Measurements from ENCODE around the gene PDE6G.

PDE6G gene

GRCh38 chr17:81665205-81666091 is 9.1 kb upstream of the PDE6G start:
- Histone ChIP-seq H4K20me1 (ENCODE audit: insufficient read depth, low read length) (no peaks in the 10 kb centered on the region), H3K4me2 (ENCODE audit: low read length) (peak overlapping the region; percentile 93), H3K27ac (ENCODE audit: low read length) (peak overlapping the region; percentile 67), H3K4me1 (ENCODE audit: low read length) (peaks cover 22% of the 10 kb centered on the region), H3K4me3 (ENCODE audit: low read length) (peak overlapping the region; percentile 96), H3K36me3 (replicated peaks; ENCODE audit: low read depth, low read length) (peaks cover 30% of the 10 kb centered on the region), H3K9ac (ENCODE audit: low read length) (peak overlapping the region; percentile 94), H3K79me2 (ENCODE audit: low read length) (peaks cover 42% of the 10 kb centered on the region), H3K9me3 (ENCODE audit: insufficient read depth, low read length) (no peaks in the 10 kb centered on the region), H3K27me3 (ENCODE audit: low read depth, low read length) (no peaks in the 10 kb centered on the region), H2AFZ (ENCODE audit: low read depth, low read length) (no peak overlapping the region)
- TF ChIP-seq CTCF (IDR thresholded peaks at IDR 0.05; ENCODE audit: low read depth, low read length) (no peak), EZH2phosphoT487 (IDR thresholded peaks at IDR 0.05; ENCODE audit: low read depth) (no peak)

- H3K4me2 ChIP-seq (ENCODE audit: low read length) = no peak overlapping the region
- TF ChIP-seq EZH2phosphoT487 (IDR thresholded peaks at IDR 0.05; ENCODE audit: low read depth) (no peak), CTCF (IDR thresholded peaks at IDR 0.05; ENCODE audit: low read depth, low read length) (no peak)
- H3K4me3 ChIP-seq (ENCODE audit: low read length) = no peak overlapping the region
- no peak overlapping the region for H3K27ac ChIP-seq (ENCODE audit: low read length)
- H3K4me1 ChIP-seq (ENCODE audit: low read length) = peaks cover 25% of the 10 kb centered on the region
- no peaks in the 10 kb centered on the region for H3K27me3 ChIP-seq (ENCODE audit: low read depth, low read length)
- peaks cover 23% of the 10 kb centered on the region for H3K36me3 ChIP-seq (replicated peaks; ENCODE audit: low read depth, low read length)
- H3K79me2 ChIP-seq (ENCODE audit: low read length) = peaks cover 39% of the 10 kb centered on the region
- no peak overlapping the region for H2AFZ ChIP-seq (ENCODE audit: low read depth, low read length)
- no peak overlapping the region for H3K9ac ChIP-seq (ENCODE audit: low read length)
- H4K20me1 ChIP-seq (ENCODE audit: insufficient read depth, low read length) = no peaks in the 10 kb centered on the region
- no peaks in the 10 kb centered on the region for H3K9me3 ChIP-seq (ENCODE audit: insufficient read depth, low read length)
These were observed 7.7 kb upstream of the PDE6G start for GRCh38 chr17:81664051-81664470.

- peaks cover 12% of the 10 kb centered on the region for H3K36me3 ChIP-seq (replicated peaks; ENCODE audit: low read depth, low read length)
- no peak overlapping the region for H3K27ac ChIP-seq (ENCODE audit: low read length)
- H3K9me3 ChIP-seq (ENCODE audit: insufficient read depth, low read length) = no peaks in the 10 kb centered on the region
- no peak overlapping the region for H3K4me2 ChIP-seq (ENCODE audit: low read length)
- no peak overlapping the region for H3K4me3 ChIP-seq (ENCODE audit: low read length)
- no peaks in the 10 kb centered on the region for H4K20me1 ChIP-seq (ENCODE audit: insufficient read depth, low read length)
- H3K79me2 ChIP-seq (ENCODE audit: low read length) = peaks cover 22% of the 10 kb centered on the region
- H3K9ac ChIP-seq (ENCODE audit: low read length) = no peak overlapping the region
- H2AFZ ChIP-seq (ENCODE audit: low read depth, low read length) = no peak overlapping the region
- TF ChIP-seq CTCF (IDR thresholded peaks at IDR 0.05; ENCODE audit: low read depth, low read length) (no peak), EZH2phosphoT487 (IDR thresholded peaks at IDR 0.05; ENCODE audit: low read depth) (no peak)
- no peaks in the 10 kb centered on the region for H3K27me3 ChIP-seq (ENCODE audit: low read depth, low read length)
- peaks cover 18% of the 10 kb centered on the region for H3K4me1 ChIP-seq (ENCODE audit: low read length)
These were observed 5.7 kb upstream of the PDE6G start for GRCh38 chr17:81662002-81662401.

- peaks cover 12% of the 10 kb centered on the region for H3K36me3 ChIP-seq (replicated peaks; ENCODE audit: low read depth, low read length)
- H3K4me3 ChIP-seq (ENCODE audit: low read length) = no peak overlapping the region
- no peak for TF ChIP-seq CTCF (IDR thresholded peaks at IDR 0.05; ENCODE audit: low read depth, low read length)
- TF ChIP-seq EZH2phosphoT487 (IDR thresholded peaks at IDR 0.05; ENCODE audit: low read depth) = no peak
- no peaks in the 10 kb centered on the region for H4K20me1 ChIP-seq (ENCODE audit: insufficient read depth, low read length)
- H3K9me3 ChIP-seq (ENCODE audit: insufficient read depth, low read length) = no peaks in the 10 kb centered on the region
- H3K4me1 ChIP-seq (ENCODE audit: low read length) = peaks cover 18% of the 10 kb centered on the region
- no peak overlapping the region for H3K4me2 ChIP-seq (ENCODE audit: low read length)
- H3K79me2 ChIP-seq (ENCODE audit: low read length) = peaks cover 7% of the 10 kb centered on the region
- H2AFZ ChIP-seq (ENCODE audit: low read depth, low read length) = no peak overlapping the region
- H3K27me3 ChIP-seq (ENCODE audit: low read depth, low read length) = no peaks in the 10 kb centered on the region
- no peak overlapping the region for H3K9ac ChIP-seq (ENCODE audit: low read length)
- H3K27ac ChIP-seq (ENCODE audit: low read length) = no peak overlapping the region
These were observed 4.1 kb upstream of the PDE6G start for GRCh38 chr17:81660441-81660840.

Data from OCI-LY3 (cell line).